Islet precursor cell (in vitro differentiated cells): ENCODE results near the gene VEZT.
"Not testable (repeated sequence)": the region's sequence is repeated elsewhere in the genome, so short reads cannot be mapped to it uniquely, and the experiment has no call there.

ENCODE experiments used
- DNase-seq: peaks from one replicate; pipeline ENCODE4 v3.0.0-alpha.2; 2018

Gene VEZT

DNA sequence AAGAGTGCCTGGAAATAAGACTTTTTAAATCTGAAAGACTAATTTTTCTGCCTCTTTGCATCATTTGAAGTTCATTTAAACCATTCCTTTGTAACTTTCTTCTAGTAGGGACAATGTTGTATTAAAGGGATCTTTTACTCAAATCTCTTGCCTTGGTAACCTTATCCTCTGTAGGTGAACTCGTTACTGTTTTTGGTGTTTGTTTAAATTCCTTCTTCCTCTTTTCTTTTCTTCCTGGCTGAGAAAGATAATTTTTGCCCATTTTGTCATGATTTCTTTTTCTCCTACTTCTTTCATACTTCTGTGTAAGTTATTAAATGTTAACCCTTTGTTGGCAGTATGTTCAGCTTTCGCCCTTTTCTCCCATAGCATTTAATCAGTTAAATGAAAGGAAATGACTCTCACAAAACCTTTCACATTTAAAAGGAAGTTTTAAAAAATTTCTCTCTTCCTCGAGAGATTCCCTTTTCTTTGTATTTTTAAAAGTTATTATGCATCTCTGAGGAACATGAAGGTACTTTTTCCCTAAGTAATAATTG is 10.3 kb downstream of the VEZT start:
- DNase-seq = no peak

GRCh38 chr12:95228617-95229016 is 11.0 kb downstream of the VEZT start:
- no peak for DNase-seq

DNA sequence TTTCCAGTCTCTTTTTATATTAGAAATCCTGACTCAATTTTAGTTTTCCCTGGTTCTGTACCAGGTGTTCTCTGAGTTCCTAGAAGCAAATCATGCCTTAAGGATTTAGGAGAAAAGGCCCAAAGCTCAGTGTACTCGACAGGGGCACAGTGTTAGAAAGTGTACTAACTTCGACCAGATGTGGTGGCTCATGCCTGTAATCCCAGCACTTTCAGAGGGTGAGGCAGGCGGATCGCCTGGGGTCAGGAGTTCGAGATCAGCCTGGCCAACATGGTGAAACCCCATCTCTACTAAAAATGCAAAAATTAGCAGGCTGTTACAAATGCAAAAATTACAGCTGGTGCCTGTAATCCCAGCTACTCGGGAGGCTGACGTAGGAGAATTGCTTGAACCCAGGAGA is 12.0 kb downstream of the VEZT start:
- no peak for DNase-seq

- no peak for DNase-seq
Observed at GRCh38 chr12:95230313-95230712, 12.7 kb downstream of the VEZT start.

GRCh38 chr12:95231190-95231589 is 13.6 kb downstream of the VEZT start:
- DNase-seq = no peak

DNA sequence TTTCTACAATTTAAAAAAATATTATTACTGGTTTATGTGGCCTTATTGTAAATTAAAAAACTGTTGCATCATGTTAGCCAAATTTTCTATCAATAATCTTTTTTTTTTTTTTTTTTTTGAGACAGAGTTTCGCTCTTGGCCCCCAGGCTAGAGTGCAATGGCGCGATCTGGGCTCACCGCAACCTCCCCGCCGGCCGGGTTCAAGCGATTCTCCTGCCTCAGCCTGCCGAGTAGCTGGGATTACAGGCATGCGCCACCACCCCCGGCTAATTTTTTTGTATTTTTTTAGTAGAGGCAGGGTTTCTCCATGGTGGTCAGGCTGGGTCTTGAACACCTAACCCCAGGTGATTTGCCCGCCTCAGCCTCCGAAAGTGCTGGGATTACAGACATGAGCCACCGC is 16.6 kb downstream of the VEZT start:
- not testable (repeated sequence) for DNase-seq

DNA sequence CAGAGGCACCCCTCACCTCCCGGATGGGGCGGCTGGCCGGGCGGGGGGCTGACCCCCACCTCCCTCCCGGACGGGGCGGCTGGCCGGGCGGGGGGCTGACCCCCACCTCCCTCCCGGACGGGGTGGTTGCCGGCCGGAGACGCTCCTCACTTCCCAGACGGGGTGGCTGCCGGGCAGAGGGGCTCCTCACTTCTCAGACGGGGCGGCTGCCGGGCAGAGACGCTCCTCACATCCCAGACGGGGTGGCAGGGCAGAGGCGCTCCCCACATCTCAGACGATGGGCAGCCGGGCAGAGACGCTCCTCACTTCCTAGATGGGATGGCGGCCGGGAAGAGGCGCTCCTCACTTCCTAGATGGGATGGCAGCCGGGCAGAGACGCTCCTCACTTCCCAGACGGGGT is 18.0 kb downstream of the VEZT start:
- DNase-seq = not testable (repeated sequence)

DNA sequence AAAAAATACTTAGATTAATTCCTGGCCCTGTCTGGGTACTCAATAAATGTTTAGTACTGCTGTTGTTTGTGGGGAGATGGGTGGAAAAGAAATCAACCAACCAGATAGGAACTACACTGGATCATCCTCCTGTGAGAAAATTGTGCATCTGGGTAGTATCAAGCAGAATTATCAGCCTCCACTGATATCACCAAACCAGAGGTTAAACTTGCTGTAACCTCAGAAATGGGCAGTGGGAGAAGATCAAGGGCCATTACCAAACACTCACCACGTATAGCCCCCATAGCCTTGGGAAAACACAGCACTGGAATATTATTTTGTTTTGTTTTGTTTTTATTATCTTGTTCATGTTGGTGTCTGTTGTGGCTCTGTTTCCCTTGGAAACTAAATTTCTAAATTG is 19.7 kb downstream of the VEZT start:
- no peak for DNase-seq

DNA sequence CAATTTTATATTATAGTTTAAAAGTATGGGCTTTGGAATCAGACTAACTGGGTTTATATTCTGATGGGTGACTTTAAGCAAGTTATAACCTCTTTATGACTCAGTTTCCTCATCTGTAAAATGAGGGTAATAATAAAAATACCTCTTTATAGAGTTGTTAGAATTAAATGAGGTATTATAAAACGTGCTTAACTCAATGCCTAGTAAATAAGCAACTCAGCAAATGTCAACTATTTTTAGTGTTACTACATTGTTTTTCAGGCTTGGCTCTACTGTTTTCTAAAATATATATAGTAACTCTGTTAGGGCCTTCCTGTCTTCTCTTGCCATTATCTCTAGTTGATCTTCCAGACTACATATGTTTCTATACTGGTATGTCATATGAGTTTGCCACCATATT is 20.5 kb downstream of the VEZT start:
- DNase-seq = no peak

DNA sequence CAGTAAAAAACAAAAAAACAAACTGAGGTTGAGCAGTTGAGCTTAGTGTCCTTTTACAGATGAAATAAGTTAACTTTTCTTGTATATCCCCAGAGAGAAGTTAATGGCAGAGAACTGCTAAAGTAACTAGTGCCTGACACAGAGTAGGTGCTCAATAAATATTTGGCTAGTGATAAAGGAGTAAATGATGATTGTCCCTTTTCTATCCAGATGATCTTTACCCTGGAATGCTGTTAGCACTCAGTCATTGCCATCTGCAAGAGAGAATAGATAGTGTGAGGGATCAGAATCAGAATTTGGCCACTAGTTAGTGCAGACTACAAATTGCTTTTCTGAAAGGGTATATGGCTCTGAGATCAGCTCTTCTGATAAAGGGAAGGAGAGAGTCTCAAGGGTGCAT is 21.6 kb downstream of the VEZT start:
- no peak for DNase-seq

DNA sequence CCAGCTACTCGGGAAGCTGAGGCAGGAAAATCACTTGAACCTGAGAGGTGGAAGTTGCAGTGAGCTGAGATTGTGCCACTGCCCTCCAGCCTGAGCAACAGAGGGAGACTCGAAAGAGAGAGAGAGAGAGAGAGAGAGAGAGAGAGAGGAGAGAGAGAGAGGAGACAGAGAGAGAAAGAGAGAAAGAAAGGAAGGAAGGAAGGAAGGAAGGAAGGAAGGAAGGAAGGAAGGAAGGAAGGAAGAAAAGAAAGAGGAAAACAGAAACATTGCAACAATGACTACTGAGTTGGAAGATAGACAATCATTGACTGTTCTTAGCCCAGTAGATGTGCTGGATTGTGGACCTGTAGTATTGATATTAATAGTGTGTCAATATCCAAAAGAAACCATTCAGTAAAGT is 22.2 kb downstream of the VEZT start:
- DNase-seq = not testable (repeated sequence)

- DNase-seq = no peak
Observed at GRCh38 chr12:95240556-95240955, 22.9 kb downstream of the VEZT start.

DNA sequence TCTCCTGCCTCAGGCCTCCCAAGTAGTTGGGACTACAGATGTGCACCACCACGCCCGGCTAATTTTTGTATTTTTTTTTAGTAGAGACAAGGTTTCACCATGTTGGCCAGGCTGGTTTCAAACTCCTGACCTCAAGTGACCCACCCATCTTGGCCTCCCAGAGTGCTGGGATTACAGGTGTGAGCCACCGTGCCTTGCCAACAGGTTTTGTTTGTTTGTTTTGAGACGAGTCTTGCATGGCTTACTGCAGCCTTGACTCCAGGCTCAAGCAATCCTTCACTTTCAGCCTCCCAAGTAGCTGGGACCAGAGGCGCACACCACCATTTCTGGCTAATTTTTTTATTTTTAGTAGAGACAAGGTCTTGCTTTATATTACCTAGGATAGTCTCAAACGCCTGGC is 23.5 kb downstream of the VEZT start:
- not testable (repeated sequence) for DNase-seq

- DNase-seq = no peak
Observed at GRCh38 chr12:95241761-95242506, 24.3 kb downstream of the VEZT start.

GRCh38 chr12:95243497-95244183 is 26.0 kb downstream of the VEZT start:
- DNase-seq = no peak

DNA sequence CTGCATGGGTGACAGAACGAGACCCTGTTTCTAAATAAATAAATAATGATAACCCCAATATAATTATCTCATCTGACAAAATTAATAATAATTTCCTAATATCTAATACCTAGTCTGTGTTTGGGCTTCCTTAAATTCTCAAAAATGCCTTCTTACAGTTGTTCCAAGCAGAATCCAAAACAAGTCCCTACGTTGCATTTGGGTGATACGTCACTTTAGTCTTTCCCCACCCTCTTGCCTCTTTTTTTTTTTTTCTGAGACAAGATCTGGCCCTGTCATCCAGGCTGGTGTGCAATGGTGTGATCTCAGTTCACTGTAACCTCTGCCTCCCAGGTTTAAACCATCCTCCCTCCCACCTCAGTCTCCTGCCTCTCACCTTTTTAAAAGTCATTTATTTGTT is 26.7 kb downstream of the VEZT start:
- DNase-seq = no peak

GRCh38 chr12:95248095-95248494 is 30.5 kb downstream of the VEZT start:
- no peak for DNase-seq

DNA sequence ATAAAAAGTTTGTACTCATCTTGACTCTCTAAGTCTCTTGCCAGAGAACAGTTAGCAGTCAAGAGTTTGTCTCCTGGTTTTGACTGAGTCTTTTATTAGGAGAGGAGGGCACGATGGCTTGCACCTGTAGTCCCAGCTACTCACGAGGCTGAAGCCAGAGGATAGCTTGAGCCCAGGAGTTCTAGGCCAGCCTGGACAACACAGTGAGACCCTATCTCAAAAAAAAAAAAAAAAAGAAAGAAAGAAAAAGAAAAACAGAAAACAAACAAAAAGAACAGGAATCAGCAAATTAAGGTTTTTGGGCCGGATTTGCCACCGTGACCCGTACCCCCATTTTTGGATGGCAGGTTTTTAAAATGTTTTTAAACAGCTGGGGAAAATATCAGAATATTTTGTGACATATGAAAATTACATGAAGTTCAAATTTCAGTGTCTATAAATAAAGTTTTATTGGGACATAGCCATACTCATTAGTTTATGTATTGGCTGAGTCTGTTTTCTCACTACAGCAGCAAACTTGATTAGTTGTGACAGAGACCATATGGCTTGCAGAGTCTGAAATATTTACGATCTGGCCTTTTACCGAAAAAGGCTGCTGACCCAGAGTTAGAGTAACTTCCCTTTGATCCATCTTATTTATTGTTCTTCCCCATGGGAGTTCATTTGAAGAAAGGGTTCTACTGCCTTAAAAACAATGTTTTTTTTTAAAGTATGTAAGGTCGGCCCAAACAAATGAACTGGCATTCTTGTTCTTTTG is 31.2 kb downstream of the VEZT start:
- DNase-seq = no peak

GRCh38 chr12:95253386-95253785 is 35.8 kb downstream of the VEZT start:
- no peak for DNase-seq

- no peak for DNase-seq
Observed at GRCh38 chr12:95257541-95257940, 39.9 kb downstream of the VEZT start.

DNA sequence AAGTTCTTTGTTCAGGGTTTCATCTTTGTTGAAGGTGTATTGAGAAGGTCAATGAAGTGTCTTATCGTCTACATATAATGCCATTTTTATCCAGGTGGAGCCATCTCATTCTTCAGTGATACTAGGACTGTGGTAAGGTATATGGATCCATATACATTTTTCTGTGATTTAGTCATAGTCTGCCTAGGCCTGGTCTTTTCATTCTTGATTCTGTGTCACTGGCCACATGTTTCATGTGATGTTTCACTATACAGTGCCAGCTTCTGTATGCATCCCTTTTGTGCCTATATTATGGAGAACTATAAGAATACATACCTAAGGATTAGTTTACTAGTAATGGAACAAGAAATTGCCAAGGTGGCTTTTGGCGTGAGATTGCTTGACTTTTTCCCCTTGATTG is 40.5 kb downstream of the VEZT start:
- DNase-seq = no peak

- no peak for DNase-seq
Observed at GRCh38 chr12:95258803-95259202, 41.2 kb downstream of the VEZT start.

DNA sequence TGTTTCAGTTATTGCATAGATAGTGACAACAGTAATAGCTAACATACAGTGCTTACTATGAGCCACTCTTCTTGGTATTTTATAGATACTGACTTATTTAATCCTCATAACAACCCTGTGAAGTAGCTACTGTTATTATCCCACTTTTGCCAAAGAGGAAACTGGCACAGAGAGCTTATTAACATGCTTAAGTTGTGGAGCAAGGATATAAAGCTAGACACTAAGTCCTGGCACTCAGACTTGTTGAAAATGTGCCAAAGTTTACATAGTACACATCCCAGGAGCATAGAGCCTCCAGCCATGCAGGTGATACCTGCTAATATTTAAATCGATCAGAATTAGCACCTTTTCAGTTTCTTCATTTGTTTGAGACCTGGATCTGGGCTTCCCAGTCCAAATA is 41.8 kb downstream of the VEZT start:
- DNase-seq = no peak

DNA sequence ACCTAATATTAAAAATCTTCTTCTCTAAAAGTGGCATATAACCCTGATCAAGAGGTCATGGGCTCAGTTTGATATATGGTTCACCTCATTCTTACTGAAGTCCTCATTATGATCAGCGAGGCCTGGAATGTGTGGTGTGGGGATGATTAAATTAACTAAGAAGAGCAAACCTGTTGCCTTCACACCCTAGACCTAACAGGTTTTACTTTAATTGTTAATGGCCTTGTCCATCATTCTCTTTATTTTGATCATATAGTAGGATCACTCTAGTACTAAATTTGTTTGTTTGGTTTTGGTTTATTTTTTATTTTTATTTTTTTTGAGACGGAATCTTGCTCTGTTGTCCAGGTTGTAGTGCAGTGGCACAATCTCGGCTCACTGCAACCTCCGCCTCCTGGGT is 43.5 kb downstream of the VEZT start:
- no peak for DNase-seq
